ENCODE measurements around the gene ANKRD44. TPM values are rescaled to one million over a fixed set of nuclear protein-coding genes. Genes with fewer than 3 reads are reported as not detected.

The ANKRD44 gene
- total RNA-seq, 1 experiment from 2014 or later, result 0.66 TPM

DNA sequence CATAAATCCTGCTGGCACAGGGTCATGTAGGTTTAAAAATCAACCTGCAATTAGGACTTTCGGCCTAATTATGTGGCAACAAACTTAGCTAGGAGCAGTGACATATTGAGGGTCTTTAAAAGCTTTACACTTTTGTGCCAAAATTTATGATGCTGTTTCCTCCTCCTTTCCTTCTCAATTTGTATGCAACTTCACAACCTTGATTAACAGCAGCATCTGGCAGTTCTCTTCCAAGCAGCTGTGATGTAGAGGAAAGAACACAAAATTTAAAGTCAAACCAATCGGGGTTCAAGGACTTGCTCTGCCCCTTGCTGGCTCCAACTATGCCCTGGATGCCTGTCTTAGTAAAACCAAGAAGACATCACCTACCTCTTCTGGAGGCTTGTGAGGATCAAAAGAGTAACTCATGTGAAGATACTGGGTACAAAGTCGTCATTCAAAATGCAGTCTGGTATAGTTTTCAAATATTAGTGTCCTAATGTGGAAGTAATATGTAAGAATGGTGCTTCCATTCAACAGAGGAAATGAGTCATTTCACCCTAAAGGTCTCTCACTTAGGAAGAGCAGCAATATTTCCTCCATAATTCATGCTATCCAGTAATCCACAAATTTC lies 94.7 kb downstream of the ANKRD44 start:
- Histone ChIP-seq H3K36me3 (no peaks in the 10 kb centered on the region), H3K9me3 (no peaks in the 10 kb centered on the region), H3K4me3 (no peak overlapping the region), H3K27me3 (no peaks in the 10 kb centered on the region)
- no peak for DNase-seq

DNA sequence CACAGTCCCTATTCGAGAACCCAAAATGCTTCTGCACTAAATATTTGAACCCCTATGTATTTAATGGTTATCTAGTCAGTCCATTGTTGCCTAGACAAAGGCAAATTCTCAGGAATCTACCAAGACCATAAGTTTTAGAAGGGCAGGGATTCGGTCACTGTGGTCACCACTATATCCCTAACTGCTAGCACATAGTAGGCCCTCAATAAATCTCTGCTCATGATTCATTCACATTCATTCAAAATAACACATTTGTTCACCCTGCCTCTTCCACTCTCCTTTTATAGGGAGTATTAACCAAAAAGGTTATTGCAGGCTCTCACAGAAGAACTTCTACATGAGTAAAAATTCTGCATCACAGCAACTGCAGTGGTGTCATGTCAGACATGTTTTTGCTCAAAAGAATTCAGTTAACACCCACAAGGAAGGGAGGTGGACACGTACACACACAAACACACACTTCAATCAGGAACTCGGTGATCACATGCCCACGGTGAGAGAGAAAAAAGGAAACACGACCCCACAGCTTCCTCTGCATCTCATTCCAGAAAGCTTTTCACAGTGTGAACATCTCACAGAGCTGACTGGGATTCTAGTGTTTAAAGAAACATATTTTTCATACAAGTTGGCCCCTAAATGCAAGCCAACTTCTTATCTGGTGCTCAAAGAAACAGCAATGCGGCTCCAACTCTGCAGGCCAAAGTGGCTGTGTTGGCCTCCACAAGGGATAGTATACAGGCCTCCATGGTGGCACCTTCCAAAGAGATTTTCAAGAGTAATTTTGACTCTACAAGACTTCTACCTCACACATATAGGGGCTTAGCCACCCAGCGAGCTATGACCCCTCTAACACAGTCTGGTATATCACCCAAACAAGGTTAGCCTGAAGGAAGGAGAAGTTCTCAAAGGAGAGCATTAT lies 98.0 kb downstream of the ANKRD44 start:
- no peak for DNase-seq
- H3K36me3 ChIP-seq, result no peaks in the 10 kb centered on the region
- no peaks in the 10 kb centered on the region for H3K9me3 ChIP-seq

DNA sequence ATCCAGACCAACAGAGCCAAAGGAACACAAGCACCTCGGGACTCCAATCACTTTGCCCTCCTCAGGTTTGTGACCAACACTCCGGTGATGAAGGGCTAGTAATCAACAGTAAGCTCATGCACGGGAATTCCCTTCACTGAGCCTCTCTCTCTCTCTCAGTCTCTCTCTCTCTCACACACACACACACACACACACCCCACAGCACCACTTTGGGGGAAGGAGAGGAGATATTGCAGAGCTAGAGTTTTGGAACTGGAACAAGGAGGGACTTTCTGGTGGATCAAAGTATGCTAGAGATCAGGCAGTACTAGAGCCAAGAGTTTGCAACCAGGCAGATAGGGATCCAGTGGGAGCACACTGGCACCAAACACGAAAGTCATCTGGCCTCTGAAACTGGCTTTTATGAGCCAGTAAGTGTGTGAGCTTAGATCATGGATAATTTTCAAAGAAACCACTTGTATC lies 98.7 kb downstream of the ANKRD44 start:
- no peak for DNase-seq
- Histone ChIP-seq H3K36me3 (no peaks in the 10 kb centered on the region), H3K4me3 (no peak overlapping the region), H3K27me3 (no peaks in the 10 kb centered on the region), H3K9me3 (no peaks in the 10 kb centered on the region)

More for the DNA sequence above, 98.0 kb downstream of the ANKRD44 start:
- Histone ChIP-seq H3K4me3 (no peak overlapping the region), H3K27me3 (no peaks in the 10 kb centered on the region)

DNA sequence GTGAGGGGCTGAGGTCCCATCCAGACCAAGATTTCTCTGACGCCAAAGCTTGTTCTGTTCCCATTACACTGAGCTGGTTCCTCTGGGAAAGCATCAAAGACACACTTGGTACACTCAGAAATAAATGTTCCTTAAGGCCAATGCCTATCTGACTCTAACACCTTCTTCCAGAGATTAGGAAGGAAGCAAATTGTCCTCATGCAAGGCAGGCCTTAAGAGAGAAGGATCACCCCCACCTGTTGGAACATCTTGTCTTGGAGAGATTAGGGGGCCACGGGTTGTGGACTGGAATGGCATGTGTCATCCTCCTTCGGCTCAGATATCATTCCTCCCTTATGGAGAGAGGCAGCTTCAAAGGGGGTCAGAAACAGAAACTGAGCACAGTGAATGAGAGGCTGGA lies 100.2 kb downstream of the ANKRD44 start:
- no peak for DNase-seq
- Histone ChIP-seq H3K27me3 (no peaks in the 10 kb centered on the region), H3K9me3 (no peaks in the 10 kb centered on the region), H3K4me3 (no peak overlapping the region), H3K36me3 (no peaks in the 10 kb centered on the region)

DNA sequence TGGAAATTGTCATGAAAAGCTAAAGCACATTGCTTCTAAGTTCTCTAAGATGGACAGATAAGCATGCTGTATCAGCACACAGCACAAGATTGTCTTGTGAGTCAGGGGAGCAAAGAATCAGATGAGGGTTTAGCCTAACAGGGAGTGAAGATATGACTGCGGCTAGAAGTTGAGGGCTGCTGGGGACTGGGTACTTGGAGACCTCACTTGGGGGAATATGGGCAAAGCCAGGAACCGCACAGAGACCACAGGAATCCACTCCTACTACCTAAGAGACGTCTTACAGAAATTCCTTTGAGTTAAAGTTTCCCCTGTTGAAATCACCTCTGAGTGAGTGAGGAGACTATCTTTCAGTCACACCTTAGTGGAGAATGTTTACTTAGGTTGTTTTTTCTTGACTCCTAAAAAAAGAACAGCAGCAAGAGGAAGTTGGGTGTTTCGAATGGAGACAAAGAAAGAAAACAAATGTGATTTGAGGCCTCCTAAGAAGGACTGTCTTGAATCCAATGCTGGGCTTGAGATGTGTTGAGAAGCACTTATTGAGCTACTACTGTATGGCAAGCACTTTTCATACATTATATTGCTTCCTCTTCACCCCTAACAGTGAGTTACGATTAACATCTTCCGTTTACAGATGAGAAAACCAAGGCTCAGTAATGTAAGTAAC lies 100.7 kb downstream of the ANKRD44 start:
- DNase-seq, result no peak
- no peaks in the 10 kb centered on the region for H3K9me3 ChIP-seq
- H3K36me3 ChIP-seq, result no peaks in the 10 kb centered on the region
- no peak overlapping the region for H3K4me3 ChIP-seq
- H3K27me3 ChIP-seq, result no peaks in the 10 kb centered on the region

DNA sequence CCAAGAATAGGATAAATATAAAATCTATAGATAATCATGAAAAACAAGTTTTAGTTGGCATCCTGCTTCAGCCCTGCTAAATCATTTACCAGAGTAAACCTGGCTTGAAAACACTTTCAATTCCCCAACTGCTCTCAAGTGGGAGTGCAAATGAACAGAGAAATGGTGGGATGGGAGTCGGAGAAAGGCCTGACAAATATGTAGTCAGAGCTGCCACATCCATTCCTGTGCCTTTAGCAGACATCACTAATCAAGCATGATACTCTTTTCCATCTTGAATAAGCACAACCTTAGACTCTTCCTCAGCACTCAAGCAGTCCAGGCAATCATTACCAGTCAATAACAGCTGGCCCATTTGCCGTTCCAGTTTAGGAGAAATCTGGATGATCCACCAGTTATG lies 101.3 kb downstream of the ANKRD44 start:
- Histone ChIP-seq H3K36me3 (no peaks in the 10 kb centered on the region), H3K4me3 (no peak overlapping the region), H3K9me3 (no peaks in the 10 kb centered on the region), H3K27me3 (no peaks in the 10 kb centered on the region)
- DNase-seq, result no peak

DNA sequence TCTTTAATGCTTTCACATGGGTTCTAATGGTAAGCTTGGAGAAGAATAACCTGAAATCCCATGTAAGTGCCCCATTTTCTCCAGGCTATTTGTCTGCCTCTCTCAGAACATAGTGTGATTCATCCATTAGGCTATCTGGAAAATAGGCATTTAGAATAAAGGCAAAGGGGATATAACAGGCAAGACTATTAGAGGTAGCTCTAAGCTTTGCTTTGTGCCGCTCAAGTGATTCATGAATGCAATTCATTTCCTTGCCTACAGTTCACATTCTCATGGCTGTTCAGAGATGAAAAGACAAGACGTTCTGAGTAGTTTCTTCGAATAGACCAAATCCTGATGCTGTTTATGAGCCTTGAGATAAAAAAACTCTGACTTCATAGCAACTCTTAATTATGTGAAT lies 101.7 kb downstream of the ANKRD44 start:
- H3K4me3 ChIP-seq, result no peak overlapping the region
- no peaks in the 10 kb centered on the region for H3K27me3 ChIP-seq
- H3K9me3 ChIP-seq, result no peaks in the 10 kb centered on the region
- no peaks in the 10 kb centered on the region for H3K36me3 ChIP-seq
- no peak for DNase-seq

DNA sequence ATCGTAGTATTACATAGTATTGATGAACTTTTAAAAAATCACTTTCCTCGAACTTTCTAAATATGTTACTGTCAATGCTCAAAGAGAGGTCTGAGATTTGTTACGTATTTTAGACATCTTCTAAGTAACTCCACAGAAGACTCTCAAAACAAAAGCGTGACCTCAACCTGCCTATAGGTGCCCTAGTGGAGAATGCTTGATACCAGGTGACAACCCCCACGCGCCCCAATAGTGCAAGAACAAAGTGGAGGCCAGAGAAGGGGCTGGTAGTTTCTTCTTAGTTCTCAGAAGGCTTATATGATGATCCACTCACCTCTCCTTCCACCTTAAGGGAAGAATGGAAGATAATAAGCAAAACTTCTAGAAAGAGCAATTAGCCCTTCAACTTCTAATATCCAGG lies 102.6 kb downstream of the ANKRD44 start:
- Histone ChIP-seq H3K36me3 (no peaks in the 10 kb centered on the region), H3K9me3 (no peaks in the 10 kb centered on the region), H3K4me3 (no peak overlapping the region), H3K27me3 (no peaks in the 10 kb centered on the region)
- DNase-seq, result no peak

DNA sequence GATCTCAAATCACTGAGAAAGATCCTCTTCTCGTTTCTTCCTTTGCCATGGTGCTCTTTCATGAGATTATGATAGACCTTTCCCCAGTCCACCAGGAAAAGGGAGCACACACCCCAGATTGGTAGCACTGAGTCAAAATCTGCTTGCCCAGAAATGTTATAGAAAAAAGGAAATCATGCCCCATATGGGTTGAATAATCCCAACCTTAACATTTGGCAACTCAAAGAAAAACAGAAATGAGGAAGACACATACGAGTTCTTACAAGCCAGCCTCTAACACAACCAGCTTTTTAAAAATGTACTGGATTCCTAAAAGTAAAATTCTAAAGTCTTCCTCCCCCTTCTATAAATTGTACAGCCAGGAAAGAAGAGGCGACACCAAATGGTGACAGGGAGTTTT lies 103.0 kb downstream of the ANKRD44 start:
- no peak for DNase-seq
- H3K9me3 ChIP-seq, result no peaks in the 10 kb centered on the region
- no peaks in the 10 kb centered on the region for H3K27me3 ChIP-seq
- H3K4me3 ChIP-seq, result no peak overlapping the region
- H3K36me3 ChIP-seq, result no peaks in the 10 kb centered on the region

DNA sequence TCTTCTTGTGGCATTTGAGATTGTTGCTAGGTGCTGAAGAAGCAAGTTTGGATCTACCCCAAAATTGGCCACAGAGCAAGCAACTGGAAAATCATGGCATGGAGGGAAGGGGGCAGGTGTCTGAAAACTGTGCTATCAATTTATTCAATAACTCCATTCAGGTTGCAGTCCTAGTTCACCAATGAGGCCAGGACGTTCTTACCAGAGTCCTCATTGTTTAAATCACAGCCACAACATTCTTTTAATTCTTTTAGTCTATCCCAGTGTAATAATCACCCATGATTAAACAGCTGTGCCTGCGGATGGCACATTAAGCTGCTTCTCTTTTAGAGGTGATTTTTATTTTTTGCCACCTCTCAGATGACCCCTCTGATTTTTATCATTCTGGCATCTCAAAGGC lies 103.5 kb downstream of the ANKRD44 start:
- Histone ChIP-seq H3K27me3 (no peaks in the 10 kb centered on the region), H3K4me3 (no peak overlapping the region), H3K36me3 (no peaks in the 10 kb centered on the region), H3K9me3 (no peaks in the 10 kb centered on the region)
- no peak for DNase-seq

DNA sequence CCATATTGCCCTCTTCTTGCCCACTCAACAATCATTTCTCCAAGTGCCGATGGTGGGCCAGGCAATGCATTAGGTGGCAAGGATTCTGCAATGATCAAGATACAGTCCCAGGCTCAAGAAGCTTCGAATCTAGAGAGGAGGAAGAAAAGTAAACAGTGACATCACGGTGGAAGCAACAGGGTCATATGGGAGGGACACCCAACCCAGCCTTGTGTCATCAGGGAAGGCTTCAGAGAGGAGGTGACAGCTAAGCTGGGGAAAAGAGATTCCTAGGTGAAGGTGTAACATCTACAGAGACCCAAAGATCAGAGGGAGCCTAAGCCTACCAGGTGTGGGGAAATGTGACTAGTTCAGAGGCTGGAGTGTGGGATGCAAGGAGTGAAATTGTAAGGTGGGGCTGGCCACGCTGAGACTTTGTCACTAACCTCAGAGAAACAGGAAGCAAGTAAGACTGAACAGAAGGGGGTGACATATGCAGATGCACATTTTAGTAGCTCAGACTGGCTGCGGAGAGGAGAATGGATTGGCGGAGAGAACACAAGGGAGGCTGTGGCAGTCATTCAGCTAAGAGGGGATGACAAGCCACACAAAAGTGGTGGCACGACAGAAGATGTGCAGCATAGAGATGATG lies 104.9 kb downstream of the ANKRD44 start:
- Histone ChIP-seq H3K36me3 (no peaks in the 10 kb centered on the region), H3K4me3 (no peak overlapping the region), H3K27me3 (no peaks in the 10 kb centered on the region), H3K9me3 (no peaks in the 10 kb centered on the region)
- no peak for DNase-seq

DNA sequence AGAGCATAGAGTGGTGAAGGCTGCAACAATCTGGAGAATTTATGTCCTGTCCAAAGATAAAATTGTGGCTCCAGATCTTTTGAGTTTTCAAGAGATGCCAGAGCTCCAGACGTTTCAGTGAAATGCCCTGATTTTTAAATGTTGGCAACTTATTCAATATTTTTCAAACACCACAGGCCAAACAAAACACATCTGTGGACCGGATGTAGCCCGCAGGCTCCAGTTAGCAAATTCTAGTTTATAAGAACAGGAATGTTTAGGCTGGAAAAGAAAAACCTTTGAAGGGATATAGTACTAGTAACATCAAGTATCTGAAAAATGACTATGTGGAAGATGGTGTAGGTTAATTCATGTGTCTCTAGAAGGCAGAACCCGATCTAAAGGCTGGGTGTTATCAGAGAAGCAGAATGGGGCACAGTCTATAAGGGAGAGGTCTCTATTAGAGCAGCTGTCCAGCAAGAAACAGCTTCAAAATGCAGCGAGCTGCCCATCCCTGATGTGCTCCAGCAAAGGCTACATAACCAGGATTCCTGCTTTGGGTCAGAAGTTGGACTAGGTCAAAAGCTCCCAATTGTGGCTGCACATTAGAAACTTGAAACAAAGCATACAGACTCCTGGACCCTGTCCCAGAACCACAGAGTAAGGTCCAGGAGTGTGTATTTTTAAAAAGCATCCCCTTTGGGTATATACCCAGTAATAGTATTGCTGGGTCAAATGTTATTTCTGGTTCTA lies 105.9 kb downstream of the ANKRD44 start:
- no peaks in the 10 kb centered on the region for H3K27me3 ChIP-seq
- DNase-seq, result peak; percentile 12
- H3K4me3 ChIP-seq, result no peak overlapping the region
- H3K36me3 ChIP-seq, result no peaks in the 10 kb centered on the region
- H3K9me3 ChIP-seq, result no peaks in the 10 kb centered on the region

DNA sequence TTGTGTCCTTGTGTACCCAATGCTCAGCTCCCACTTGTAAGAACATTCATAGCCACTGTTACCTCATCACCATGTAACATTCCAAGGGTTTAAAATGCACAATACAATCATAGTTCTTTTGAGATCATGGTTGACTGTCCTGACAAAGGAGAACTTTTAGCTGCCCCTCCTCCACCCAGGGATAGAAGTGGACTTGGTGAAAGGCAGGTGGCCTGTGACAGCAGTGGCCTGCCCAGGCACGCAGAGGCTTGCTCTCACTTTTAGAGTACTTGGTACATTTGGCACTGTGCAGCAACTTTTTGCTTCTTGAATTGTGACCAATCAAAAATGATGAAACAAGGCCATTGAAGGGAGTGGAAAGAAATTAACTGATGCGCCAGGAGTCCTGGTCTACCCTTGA lies 108.7 kb downstream of the ANKRD44 start:
- Histone ChIP-seq H3K4me3 (no peak overlapping the region), H3K36me3 (no peaks in the 10 kb centered on the region)
- DNase-seq, result no peak

DNA sequence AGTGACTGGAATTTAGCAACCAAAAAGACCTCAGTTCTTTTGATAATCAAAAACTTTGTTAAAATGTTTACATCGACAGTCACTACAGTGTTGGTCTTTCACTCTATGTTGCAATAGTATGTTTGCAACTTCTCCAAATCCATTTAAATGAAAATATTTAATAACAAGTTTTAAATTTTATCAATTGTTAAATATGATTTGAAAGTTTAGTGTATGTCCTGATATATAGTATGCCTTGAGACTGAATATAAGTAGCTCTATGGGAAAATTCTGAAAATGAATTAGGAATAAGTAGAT lies 109.9 kb downstream of the ANKRD44 start:
- H3K27me3 ChIP-seq, result no peaks in the 10 kb centered on the region
- DNase-seq, result no peak

More for the DNA sequence above, 108.7 kb downstream of the ANKRD44 start:
- Histone ChIP-seq H3K27me3 (no peaks in the 10 kb centered on the region), H3K9me3 (no peaks in the 10 kb centered on the region)

DNA sequence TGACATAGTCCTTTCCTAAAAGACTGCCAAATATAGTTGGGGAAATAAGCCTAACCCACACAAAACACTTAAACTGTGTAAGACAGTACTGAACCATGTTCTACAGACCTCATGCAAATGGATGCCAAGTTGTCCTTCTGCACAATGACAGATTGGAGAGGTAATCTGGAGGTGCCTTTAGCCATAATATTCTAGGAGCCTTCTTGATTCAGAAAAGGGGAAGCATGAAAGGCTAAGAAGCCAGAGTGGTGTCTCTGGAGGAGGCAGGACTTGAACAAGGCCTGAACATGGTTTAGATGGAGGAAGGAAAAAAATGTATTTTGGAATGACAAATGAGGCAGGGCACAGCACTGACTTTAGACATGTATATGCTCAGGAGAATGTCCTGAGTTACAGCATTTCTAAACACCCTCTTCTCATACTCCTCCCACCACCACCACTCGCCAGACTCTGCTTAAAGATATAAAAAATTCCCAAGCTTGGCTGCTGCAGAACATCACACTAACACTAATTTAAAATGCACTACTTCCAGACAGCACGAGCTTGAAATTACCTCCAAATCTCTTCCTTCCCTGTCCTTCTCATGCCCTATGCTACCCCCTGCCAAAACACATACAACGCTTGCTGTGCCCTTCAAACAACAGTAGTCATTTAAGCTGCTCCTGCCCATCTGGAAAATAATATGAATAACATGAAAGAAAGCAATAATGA lies 110.4 kb downstream of the ANKRD44 start:
- DNase-seq, result no peak
- no peaks in the 10 kb centered on the region for H3K27me3 ChIP-seq
- H3K4me3 ChIP-seq, result no peak overlapping the region
- H3K36me3 ChIP-seq, result no peaks in the 10 kb centered on the region
- H3K9me3 ChIP-seq, result no peaks in the 10 kb centered on the region

More for the DNA sequence above, 109.9 kb downstream of the ANKRD44 start:
- Histone ChIP-seq H3K9me3 (no peaks in the 10 kb centered on the region), H3K36me3 (no peaks in the 10 kb centered on the region), H3K4me3 (no peak overlapping the region)

DNA sequence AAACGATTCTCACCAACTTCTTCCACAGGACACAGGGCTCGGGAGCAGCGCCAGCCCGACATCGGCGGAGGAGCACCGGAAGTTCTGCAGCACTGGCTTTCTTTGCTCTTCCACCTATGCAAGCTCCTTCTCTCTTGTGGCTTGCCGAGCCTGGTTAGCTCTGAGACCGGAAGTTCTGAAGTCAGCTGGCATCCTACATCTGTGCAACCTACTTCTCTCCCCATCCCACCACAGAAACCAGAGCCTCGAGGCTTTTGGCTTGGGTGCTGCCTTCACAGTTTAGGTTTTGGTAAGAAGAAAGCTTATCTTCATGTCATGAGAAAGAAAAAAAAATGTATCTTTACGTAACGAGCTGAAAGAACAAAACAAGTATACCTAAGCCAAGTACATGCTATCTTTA lies 111.7 kb downstream of the ANKRD44 start:
- no peak overlapping the region for H3K4me3 ChIP-seq

More for the DNA sequence above, 111.7 kb downstream of the ANKRD44 start:
- H3K9me3 ChIP-seq, result no peaks in the 10 kb centered on the region
- peak; percentile 35 for DNase-seq
- H3K27me3 ChIP-seq, result no peaks in the 10 kb centered on the region
- H3K36me3 ChIP-seq, result no peaks in the 10 kb centered on the region
